ENCODE data around the gene VAV3. TPM values are rescaled to one million over a fixed set of nuclear protein-coding genes. Genes with fewer than 3 reads are reported as not detected.
A peak's percentile ranks its signal among the peaks of the same experiment; 100 is the strongest.

VAV3 gene
- total RNA-seq, 1 experiment from 2014 or later, result not detected

GRCh38 chr1:107991371-107992066 lies 26.5 kb upstream of the VAV3 start:
- H3K9me3 ChIP-seq (replicated peaks), result no peaks in the 10 kb centered on the region
- peak; percentile 23 to 45 for DNase-seq (ENCODE audit: low read depth in 1 of 2, low spot score in 2 of 2)
- H3K36me3 ChIP-seq, result no peaks in the 10 kb centered on the region
- peaks cover 9% of the 10 kb centered on the region for H3K4me1 ChIP-seq (replicated peaks)
- no peak overlapping the region for H3K4me3 ChIP-seq
- no peaks in the 10 kb centered on the region; the same call in 1 of the 2 replicates for H3K27me3 ChIP-seq (replicated peaks)
- H3K27ac ChIP-seq, result no peak overlapping the region

- Histone ChIP-seq H3K27me3 (replicated peaks) (no peaks in the 10 kb centered on the region; the same call in 1 of the 2 replicates), H3K9me3 (replicated peaks) (no peaks in the 10 kb centered on the region), H3K36me3 (no peaks in the 10 kb centered on the region), H3K4me3 (no peak overlapping the region), H3K4me1 (replicated peaks) (peaks cover 9% of the 10 kb centered on the region), H3K27ac (no peak overlapping the region)
- no peak for DNase-seq (ENCODE audit: low read depth in 1 of 2, low spot score in 2 of 2)
Observed at GRCh38 chr1:107990606-107991005, 25.6 kb upstream of the VAV3 start.

GRCh38 chr1:107981277-107981676 lies 16.3 kb upstream of the VAV3 start:
- Histone ChIP-seq H3K9me3 (replicated peaks) (no peaks in the 10 kb centered on the region), H3K4me1 (replicated peaks) (0 out of 2 replicates have a peak, but pooled peaks cover 3% of the 10 kb centered on the region), H3K27me3 (replicated peaks) (peaks cover 8% of the 10 kb centered on the region), H3K36me3 (no peaks in the 10 kb centered on the region), H3K27ac (no peak overlapping the region), H3K4me3 (no peak overlapping the region)
- DNase-seq (ENCODE audit: low read depth in 1 of 2, low spot score in 2 of 2), result no peak

GRCh38 chr1:107979926-107980325 lies 14.9 kb upstream of the VAV3 start:
- Histone ChIP-seq H3K4me1 (replicated peaks) (0 out of 2 replicates have a peak, but pooled peaks cover 3% of the 10 kb centered on the region), H3K36me3 (no peaks in the 10 kb centered on the region), H3K27me3 (replicated peaks) (peaks cover 8% of the 10 kb centered on the region), H3K9me3 (replicated peaks) (no peaks in the 10 kb centered on the region), H3K27ac (no peak overlapping the region), H3K4me3 (no peak overlapping the region)
- DNase-seq (ENCODE audit: low read depth in 1 of 2, low spot score in 2 of 2), result no peak

- H3K4me1 ChIP-seq (replicated peaks), result 0 out of 2 replicates have a peak, but pooled peaks cover 3% of the 10 kb centered on the region
- DNase-seq (ENCODE audit: low read depth in 1 of 2, low spot score in 2 of 2), result no peak
- H3K27me3 ChIP-seq (replicated peaks), result peaks cover 11% of the 10 kb centered on the region
- no peaks in the 10 kb centered on the region for H3K36me3 ChIP-seq
- H3K27ac ChIP-seq, result no peak overlapping the region
- H3K4me3 ChIP-seq, result no peak overlapping the region
- H3K9me3 ChIP-seq (replicated peaks), result no peaks in the 10 kb centered on the region
Observed at GRCh38 chr1:107979088-107979487, 14.1 kb upstream of the VAV3 start.

- H3K27ac ChIP-seq, result no peak overlapping the region
- H3K4me3 ChIP-seq, result no peak overlapping the region
- H3K9me3 ChIP-seq (replicated peaks), result no peaks in the 10 kb centered on the region
- H3K27me3 ChIP-seq (replicated peaks), result peaks cover 27% of the 10 kb centered on the region
- H3K4me1 ChIP-seq (replicated peaks), result 0 out of 2 replicates have a peak, but pooled peaks cover 3% of the 10 kb centered on the region
- DNase-seq (ENCODE audit: low read depth in 1 of 2, low spot score in 2 of 2), result peak in 1 of 2 experiments; percentile 20
- H3K36me3 ChIP-seq, result no peaks in the 10 kb centered on the region
Observed at GRCh38 chr1:107976836-107977235, 11.9 kb upstream of the VAV3 start.

- no peaks in the 10 kb centered on the region for H3K36me3 ChIP-seq
- no peaks in the 10 kb centered on the region for H3K9me3 ChIP-seq (replicated peaks)
- H3K27me3 ChIP-seq (replicated peaks), result peaks cover 27% of the 10 kb centered on the region
- no peak overlapping the region for H3K27ac ChIP-seq
- H3K4me3 ChIP-seq, result no peak overlapping the region
- no peak for DNase-seq (ENCODE audit: low read depth in 1 of 2, low spot score in 2 of 2)
- 0 out of 2 replicates have a peak, but pooled peaks cover 3% of the 10 kb centered on the region for H3K4me1 ChIP-seq (replicated peaks)
Observed at GRCh38 chr1:107976431-107976830, 11.5 kb upstream of the VAV3 start.

GRCh38 chr1:107975851-107976250 lies 10.9 kb upstream of the VAV3 start:
- Histone ChIP-seq H3K4me1 (replicated peaks) (0 out of 2 replicates have a peak, but pooled peaks cover 3% of the 10 kb centered on the region), H3K4me3 (no peak overlapping the region), H3K9me3 (replicated peaks) (no peaks in the 10 kb centered on the region), H3K36me3 (no peaks in the 10 kb centered on the region), H3K27ac (no peak overlapping the region), H3K27me3 (replicated peaks) (peaks cover 24% of the 10 kb centered on the region)
- no peak for DNase-seq (ENCODE audit: low read depth in 1 of 2, low spot score in 2 of 2)

GRCh38 chr1:107974090-107974489 lies 9.1 kb upstream of the VAV3 start:
- Histone ChIP-seq H3K4me3 (no peak overlapping the region), H3K9me3 (replicated peaks) (no peaks in the 10 kb centered on the region), H3K27me3 (replicated peaks) (peaks cover 24% of the 10 kb centered on the region), H3K36me3 (no peaks in the 10 kb centered on the region), H3K27ac (no peak overlapping the region), H3K4me1 (replicated peaks) (0 out of 2 replicates have a peak, but pooled peaks cover 3% of the 10 kb centered on the region)
- DNase-seq (ENCODE audit: low read depth in 1 of 2, low spot score in 2 of 2), result no peak

- 0 out of 2 replicates have a peak, but pooled peaks cover 3% of the 10 kb centered on the region for H3K4me1 ChIP-seq (replicated peaks)
- H3K27me3 ChIP-seq (replicated peaks), result peaks cover 24% of the 10 kb centered on the region
- no peak for DNase-seq (ENCODE audit: low read depth in 1 of 2, low spot score in 2 of 2)
- no peak overlapping the region for H3K27ac ChIP-seq
- H3K4me3 ChIP-seq, result no peak overlapping the region
- H3K36me3 ChIP-seq, result no peaks in the 10 kb centered on the region
- no peaks in the 10 kb centered on the region for H3K9me3 ChIP-seq (replicated peaks)
Observed at GRCh38 chr1:107972391-107973180, 7.6 kb upstream of the VAV3 start.

GRCh38 chr1:107966550-107966949 lies 1.6 kb upstream of the VAV3 start:
- no peak for DNase-seq (ENCODE audit: low read depth in 1 of 2, low spot score in 2 of 2)
- no peak overlapping the region for H3K4me3 ChIP-seq
- peaks cover 48% of the 10 kb centered on the region for H3K27me3 ChIP-seq (replicated peaks)
- no peaks in the 10 kb centered on the region for H3K36me3 ChIP-seq
- H3K27ac ChIP-seq, result no peak overlapping the region; the same call in 1 of the 2 replicates
- H3K9me3 ChIP-seq (replicated peaks), result no peaks in the 10 kb centered on the region
- peaks cover 18% of the 10 kb centered on the region for H3K4me1 ChIP-seq (replicated peaks)

- H3K27ac ChIP-seq, result no peak overlapping the region
- H3K27me3 ChIP-seq (replicated peaks), result peaks cover 54% of the 10 kb centered on the region
- H3K9me3 ChIP-seq (replicated peaks), result no peaks in the 10 kb centered on the region
- H3K4me1 ChIP-seq (replicated peaks), result peaks cover 18% of the 10 kb centered on the region
- DNase-seq (ENCODE audit: low read depth in 1 of 2, low spot score in 2 of 2), result no peak
- H3K4me3 ChIP-seq, result peak overlapping the region; percentile 23
- no peaks in the 10 kb centered on the region for H3K36me3 ChIP-seq
Observed at GRCh38 chr1:107964336-107965109, 457 bp downstream of the VAV3 start.

- peaks cover 54% of the 10 kb centered on the region for H3K27me3 ChIP-seq (replicated peaks)
- no peaks in the 10 kb centered on the region for H3K36me3 ChIP-seq
- peaks cover 18% of the 10 kb centered on the region for H3K4me1 ChIP-seq (replicated peaks)
- no peaks in the 10 kb centered on the region for H3K9me3 ChIP-seq (replicated peaks)
- H3K27ac ChIP-seq, result no peak overlapping the region
- DNase-seq (ENCODE audit: low read depth in 1 of 2, low spot score in 2 of 2), result peak in 1 of 2 experiments; percentile 14
- H3K4me3 ChIP-seq, result no peak overlapping the region
Observed at GRCh38 chr1:107963601-107964335, 1.2 kb downstream of the VAV3 start.

Measured in SJSA1 (cell line).